ENCODE data around the gene SAMD5.

SAMD5 gene

GRCh38 chr6:147514831-147515230 lies 6.3 kb downstream of the SAMD5 start:
- no peak for TF ChIP-seq CTCF (IDR thresholded peaks at IDR 0.05; ENCODE audit: insufficient read depth, low read length, poor library complexity, severe bottlenecking)
- no peak for DNase-seq (ENCODE audit: extremely low read depth, insufficient read length)
- H3K36me3 ChIP-seq (ENCODE audit: control insufficient read depth, insufficient read depth, low read length): no peaks in the 10 kb centered on the region
- no peak overlapping the region for H3K4me3 ChIP-seq (replicated peaks; ENCODE audit: low read depth, low read length)
- H3K27me3 ChIP-seq (replicated peaks; ENCODE audit: control insufficient read depth, insufficient read depth, low read length): no peaks in the 10 kb centered on the region

- H3K27me3 ChIP-seq (replicated peaks; ENCODE audit: control insufficient read depth, insufficient read depth, low read length): no peaks in the 10 kb centered on the region
- H3K4me3 ChIP-seq (replicated peaks; ENCODE audit: low read depth, low read length): no peak overlapping the region
- TF ChIP-seq CTCF (IDR thresholded peaks at IDR 0.05; ENCODE audit: insufficient read depth, low read length, poor library complexity, severe bottlenecking): no peak
- no peak for DNase-seq (ENCODE audit: extremely low read depth, insufficient read length)
- H3K36me3 ChIP-seq (ENCODE audit: control insufficient read depth, insufficient read depth, low read length): no peaks in the 10 kb centered on the region
These were observed 6.8 kb downstream of the SAMD5 start for GRCh38 chr6:147515327-147515726.

GRCh38 chr6:147522597-147522996 lies 14.1 kb downstream of the SAMD5 start:
- Histone ChIP-seq H3K27me3 (replicated peaks; ENCODE audit: control insufficient read depth, insufficient read depth, low read length) (no peaks in the 10 kb centered on the region; the same call in 1 of the 2 replicates), H3K36me3 (ENCODE audit: control insufficient read depth, insufficient read depth, low read length) (no peaks in the 10 kb centered on the region)
- TF ChIP-seq CTCF (IDR thresholded peaks at IDR 0.05; ENCODE audit: insufficient read depth, low read length, poor library complexity, severe bottlenecking): no peak

GRCh38 chr6:147525519-147526209 lies 17.2 kb downstream of the SAMD5 start:
- TF ChIP-seq CTCF (IDR thresholded peaks at IDR 0.05; ENCODE audit: insufficient read depth, low read length, poor library complexity, severe bottlenecking): no peak
- Histone ChIP-seq H3K4me3 (replicated peaks; ENCODE audit: low read depth, low read length) (no peak overlapping the region), H3K27me3 (replicated peaks; ENCODE audit: control insufficient read depth, insufficient read depth, low read length) (no peaks in the 10 kb centered on the region; the same call in 1 of the 2 replicates), H3K36me3 (ENCODE audit: control insufficient read depth, insufficient read depth, low read length) (no peaks in the 10 kb centered on the region)
- no peak for DNase-seq (ENCODE audit: extremely low read depth, insufficient read length)

More at GRCh38 chr6:147522597-147522996, 14.1 kb downstream of the SAMD5 start:
- DNase-seq (ENCODE audit: extremely low read depth, insufficient read length): no peak
- H3K4me3 ChIP-seq (replicated peaks; ENCODE audit: low read depth, low read length): no peak overlapping the region

GRCh38 chr6:147527197-147527596 lies 18.7 kb downstream of the SAMD5 start:
- no peak for DNase-seq (ENCODE audit: extremely low read depth, insufficient read length)
- H3K27me3 ChIP-seq (replicated peaks; ENCODE audit: control insufficient read depth, insufficient read depth, low read length): no peaks in the 10 kb centered on the region; the same call in 1 of the 2 replicates
- no peak for TF ChIP-seq CTCF (IDR thresholded peaks at IDR 0.05; ENCODE audit: insufficient read depth, low read length, poor library complexity, severe bottlenecking)
- no peak overlapping the region for H3K4me3 ChIP-seq (replicated peaks; ENCODE audit: low read depth, low read length)
- no peaks in the 10 kb centered on the region for H3K36me3 ChIP-seq (ENCODE audit: control insufficient read depth, insufficient read depth, low read length)

All from GM06990 (cell line).